Brain microvascular endothelial cell (primary cell): ENCODE measurements around the gene AUTS2.

Experiments
- DNase-seq: peaks from one replicate; pipeline ENCODE4 v3.0.0-alpha.2; 2020
- H3K27ac ChIP-seq: fragments of 250-450 bp; sonication (Bioruptor Pico); 2 replicates; pipeline ENCODE4 v1.5.1; 2020; ENCODE audit warnings: mild to moderate bottlenecking, moderate library complexity
- H3K27me3 ChIP-seq: fragments of 250-450 bp; sonication (Bioruptor Pico); replicated peaks from 2 replicates; pipeline ENCODE4 v1.5.1; 2020; ENCODE audit warnings: mild to moderate bottlenecking
- H3K36me3 ChIP-seq: fragments of 250-450 bp; sonication (Bioruptor Pico); replicated peaks from 2 replicates; pipeline ENCODE4 v1.5.1; 2020; ENCODE audit warnings: mild to moderate bottlenecking
- H3K4me3 ChIP-seq: 2 replicates; pipeline ENCODE4 v1.5.1; 2011; ENCODE audit warnings: low read depth, mild to moderate bottlenecking, control low read depth, low read length, moderate library complexity
- CTCF ChIP-seq: IDR thresholded peaks from 2 replicates; pipeline ENCODE4 v1.5.1; 2011; ENCODE audit warnings: low read depth, mild to moderate bottlenecking, moderate library complexity, low read length, control low read depth, inconsistent platforms; ENCODE audit errors: missing control alignments
- in situ Hi-C: cut with HindIII; loops from 2 replicates; pipeline ENCODE4 v1.10.0; 2017; ENCODE audit warnings: low sequenced_read_pairs, low pct_ligation_motif_present

Gene AUTS2

GRCh38 chr7:70040970-70041766, 442.9 kb downstream of the AUTS2 start:
- peak; percentile 14 for TF ChIP-seq CTCF
- no peaks in the 10 kb centered on the region for H3K27me3 ChIP-seq
- H3K36me3 ChIP-seq = no peaks in the 10 kb centered on the region
- no peak overlapping the region for H3K27ac ChIP-seq
- in situ Hi-C loops = no loop called here
- no peak for DNase-seq
- H3K4me3 ChIP-seq = no peak overlapping the region

GRCh38 chr7:70042533-70042932, 444.3 kb downstream of the AUTS2 start:
- Histone ChIP-seq H3K27ac (no peak overlapping the region), H3K27me3 (no peaks in the 10 kb centered on the region), H3K4me3 (no peak overlapping the region), H3K36me3 (no peaks in the 10 kb centered on the region)
- in situ Hi-C loops = no loop called here
- TF ChIP-seq CTCF = no peak
- DNase-seq = no peak

- Histone ChIP-seq H3K27ac (no peak overlapping the region), H3K4me3 (no peak overlapping the region), H3K27me3 (no peaks in the 10 kb centered on the region), H3K36me3 (no peaks in the 10 kb centered on the region)
- in situ Hi-C loops = no loop called here
- TF ChIP-seq CTCF = no peak
- DNase-seq = no peak
Observed at GRCh38 chr7:70043015-70043538, 444.8 kb downstream of the AUTS2 start.

- Histone ChIP-seq H3K27me3 (no peaks in the 10 kb centered on the region), H3K27ac (no peak overlapping the region), H3K4me3 (no peak overlapping the region), H3K36me3 (no peaks in the 10 kb centered on the region)
- no peak for TF ChIP-seq CTCF
- DNase-seq = no peak
- in situ Hi-C loops = no loop called here
Observed at GRCh38 chr7:70044064-70044463, 445.8 kb downstream of the AUTS2 start.

- H3K27me3 ChIP-seq = no peaks in the 10 kb centered on the region
- in situ Hi-C loops = no loop called here
- no peak overlapping the region for H3K27ac ChIP-seq
Observed at GRCh38 chr7:70044525-70044924, 446.2 kb downstream of the AUTS2 start.

More at GRCh38 chr7:70044525-70044924, 446.2 kb downstream of the AUTS2 start:
- Histone ChIP-seq H3K4me3 (no peak overlapping the region), H3K36me3 (no peaks in the 10 kb centered on the region)
- DNase-seq = no peak
- TF ChIP-seq CTCF = no peak
